ENCODE data around the gene ADGRA3.

- TF ChIP-seq CTCF (IDR thresholded peaks at IDR 0.05): no peak
- no peak for TF ChIP-seq TEAD4 (CRISPR knock-in tag; IDR thresholded peaks at IDR 0.05)
- TF ChIP-seq MAX (CRISPR knock-in tag; IDR thresholded peaks at IDR 0.05): no peak
- TF ChIP-seq FOXP1 (CRISPR knock-in tag; IDR thresholded peaks at IDR 0.05; ENCODE audit: borderline replicate concordance): no peak
- TF ChIP-seq SMAD3 (CRISPR knock-in tag; IDR thresholded peaks at IDR 0.05; ENCODE audit: borderline replicate concordance): no peak
- no peak for TF ChIP-seq ATF3 (CRISPR knock-in tag; conservative IDR thresholded peaks at IDR 0.05)
- TF ChIP-seq JUN (CRISPR knock-in tag; IDR thresholded peaks at IDR 0.05): no peak
- no peak for TF ChIP-seq FOXJ3 (CRISPR knock-in tag; IDR thresholded peaks at IDR 0.05; ENCODE audit: borderline replicate concordance)
- no peak for TF ChIP-seq ZNF281 (CRISPR knock-in tag; IDR thresholded peaks at IDR 0.05)
- TF ChIP-seq CBFB (CRISPR knock-in tag; IDR thresholded peaks at IDR 0.05; ENCODE audit: low read depth): no peak
- TF ChIP-seq ZNF512 (CRISPR knock-in tag; IDR thresholded peaks at IDR 0.05; ENCODE audit: borderline replicate concordance): no peak
- no peak for TF ChIP-seq ESRRA (CRISPR knock-in tag; IDR thresholded peaks at IDR 0.05; ENCODE audit: borderline replicate concordance)
These were observed 22.3 kb downstream of the ADGRA3 start for GRCh38 chr4:22493523-22493922.
